ENCODE results near the gene CACNA1A. TPM values are rescaled to one million over a fixed set of nuclear protein-coding genes. Genes with fewer than 3 reads are reported as not detected.
A peak's percentile ranks its signal among the peaks of the same experiment; 100 is the strongest.

Gene CACNA1A
- total and polyA plus RNA-seq, 2 of the 13 experiments (the other 11 are each of a cell fraction or from before 2014, with no cell fraction given) = not detected

DNA sequence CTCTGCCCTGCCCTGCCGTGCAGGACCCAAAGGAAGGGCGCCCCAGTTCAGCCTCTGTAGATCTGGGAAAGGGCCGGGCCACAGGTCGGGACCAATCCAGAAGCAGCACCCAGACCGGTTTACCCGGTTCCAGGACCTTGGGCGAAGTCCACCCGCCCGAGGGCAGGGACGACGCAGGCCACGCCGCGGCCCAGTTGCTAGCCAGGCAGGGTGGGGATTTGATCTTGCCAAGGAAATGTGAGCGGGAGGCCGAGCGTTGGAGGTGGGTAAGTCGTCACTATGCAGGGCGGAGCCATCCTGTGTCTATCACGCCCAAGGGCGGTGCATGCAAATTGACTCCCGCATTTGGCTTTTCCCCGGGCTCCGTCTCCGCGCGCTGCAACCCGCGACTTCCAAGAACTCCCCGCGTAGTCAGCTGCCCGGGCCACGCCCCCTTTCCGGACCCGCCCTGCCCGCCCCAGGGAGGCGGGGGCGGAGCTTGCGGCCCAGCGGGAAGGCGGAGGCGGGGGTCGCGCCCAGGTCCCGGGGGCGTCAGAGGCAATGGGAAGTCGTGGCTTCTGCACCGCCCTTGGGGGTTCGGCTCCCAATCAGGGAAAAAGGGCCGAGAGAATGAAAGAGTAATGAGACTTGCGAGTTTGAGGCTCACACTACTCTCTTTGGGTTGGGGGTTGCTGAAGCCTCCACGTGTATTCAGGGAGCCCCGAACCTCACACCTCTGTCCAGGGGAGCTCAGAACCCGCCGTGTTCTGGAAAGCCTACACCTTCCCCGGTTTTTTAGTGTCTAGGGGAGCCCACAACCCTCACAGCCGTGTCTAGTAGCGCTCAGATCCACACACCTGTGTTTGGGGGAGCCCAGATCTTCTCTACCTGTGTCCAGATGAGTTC is 343.3 kb downstream of the CACNA1A start (continued):
- TF ChIP-seq, protein P1, sequence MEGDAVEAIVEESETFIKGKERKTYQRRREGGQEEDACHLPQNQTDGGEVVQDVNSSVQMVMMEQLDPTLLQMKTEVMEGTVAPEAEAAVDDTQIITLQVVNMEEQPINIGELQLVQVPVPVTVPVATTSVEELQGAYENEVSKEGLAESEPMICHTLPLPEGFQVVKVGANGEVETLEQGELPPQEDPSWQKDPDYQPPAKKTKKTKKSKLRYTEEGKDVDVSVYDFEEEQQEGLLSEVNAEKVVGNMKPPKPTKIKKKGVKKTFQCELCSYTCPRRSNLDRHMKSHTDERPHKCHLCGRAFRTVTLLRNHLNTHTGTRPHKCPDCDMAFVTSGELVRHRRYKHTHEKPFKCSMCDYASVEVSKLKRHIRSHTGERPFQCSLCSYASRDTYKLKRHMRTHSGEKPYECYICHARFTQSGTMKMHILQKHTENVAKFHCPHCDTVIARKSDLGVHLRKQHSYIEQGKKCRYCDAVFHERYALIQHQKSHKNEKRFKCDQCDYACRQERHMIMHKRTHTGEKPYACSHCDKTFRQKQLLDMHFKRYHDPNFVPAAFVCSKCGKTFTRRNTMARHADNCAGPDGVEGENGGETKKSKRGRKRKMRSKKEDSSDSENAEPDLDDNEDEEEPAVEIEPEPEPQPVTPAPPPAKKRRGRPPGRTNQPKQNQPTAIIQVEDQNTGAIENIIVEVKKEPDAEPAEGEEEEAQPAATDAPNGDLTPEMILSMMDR (CRISPR knock-in tag; IDR thresholded peaks at IDR 0.05) = 0 out of 2 replicates have a peak, but pooled peaks have one; percentile 26
- TF ChIP-seq CBX1 (IDR thresholded peaks at IDR 0.05; ENCODE audit: low read depth) (peak; percentile 46), ZFP41 (CRISPR knock-in tag; IDR thresholded peaks at IDR 0.05; ENCODE audit: borderline replicate concordance) (no peak), TAF1 (CRISPR knock-in tag; IDR thresholded peaks at IDR 0.05) (peak; percentile 79), MAFK (conservative IDR thresholded peaks at IDR 0.05 in 1 of 2, IDR thresholded peaks at IDR 0.05 in 1 of 2; ENCODE audit: low read length in 2 of 2) (no peak), HNRNPK (IDR thresholded peaks at IDR 0.05; ENCODE audit: low read depth, low read length, poor library complexity, severe bottlenecking) (no peak), ZNF678 (CRISPR knock-in tag; IDR thresholded peaks at IDR 0.05) (peak; percentile 49; the same call in 1 of the 2 replicates), PHF5A (CRISPR knock-in tag; IDR thresholded peaks at IDR 0.05; ENCODE audit: low read depth, unreplicated experiment) (peak; percentile 71), ZSCAN29 (CRISPR knock-in tag; conservative IDR thresholded peaks at IDR 0.05) (no peak), ZNF629 (CRISPR knock-in tag; conservative IDR thresholded peaks at IDR 0.05) (peak; percentile 49; the same call in 1 of the 2 replicates), RBM22 (optimal IDR thresholded peaks at IDR 0.05; ENCODE audit: low read length) (no peak), ZNF33A (CRISPR knock-in tag; IDR thresholded peaks at IDR 0.05; ENCODE audit: borderline replicate concordance) (no peak), GLI4 (CRISPR knock-in tag; IDR thresholded peaks at IDR 0.05; ENCODE audit: borderline replicate concordance) (no peak; the same call in 1 of the 2 replicates), SRSF9 (IDR thresholded peaks at IDR 0.05; ENCODE audit: borderline replicate concordance, insufficient read depth, low read depth, low read length, poor library complexity, severe bottlenecking) (no peak), NPAS2 (CRISPR knock-in tag; IDR thresholded peaks at IDR 0.05; ENCODE audit: borderline replicate concordance) (no peak)
- TF ChIP-seq, protein P2, sequence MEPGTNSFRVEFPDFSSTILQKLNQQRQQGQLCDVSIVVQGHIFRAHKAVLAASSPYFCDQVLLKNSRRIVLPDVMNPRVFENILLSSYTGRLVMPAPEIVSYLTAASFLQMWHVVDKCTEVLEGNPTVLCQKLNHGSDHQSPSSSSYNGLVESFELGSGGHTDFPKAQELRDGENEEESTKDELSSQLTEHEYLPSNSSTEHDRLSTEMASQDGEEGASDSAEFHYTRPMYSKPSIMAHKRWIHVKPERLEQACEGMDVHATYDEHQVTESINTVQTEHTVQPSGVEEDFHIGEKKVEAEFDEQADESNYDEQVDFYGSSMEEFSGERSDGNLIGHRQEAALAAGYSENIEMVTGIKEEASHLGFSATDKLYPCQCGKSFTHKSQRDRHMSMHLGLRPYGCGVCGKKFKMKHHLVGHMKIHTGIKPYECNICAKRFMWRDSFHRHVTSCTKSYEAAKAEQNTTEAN (CRISPR knock-in tag; conservative IDR thresholded peaks at IDR 0.05) = no peak
- TF ChIP-seq, protein P3, sequence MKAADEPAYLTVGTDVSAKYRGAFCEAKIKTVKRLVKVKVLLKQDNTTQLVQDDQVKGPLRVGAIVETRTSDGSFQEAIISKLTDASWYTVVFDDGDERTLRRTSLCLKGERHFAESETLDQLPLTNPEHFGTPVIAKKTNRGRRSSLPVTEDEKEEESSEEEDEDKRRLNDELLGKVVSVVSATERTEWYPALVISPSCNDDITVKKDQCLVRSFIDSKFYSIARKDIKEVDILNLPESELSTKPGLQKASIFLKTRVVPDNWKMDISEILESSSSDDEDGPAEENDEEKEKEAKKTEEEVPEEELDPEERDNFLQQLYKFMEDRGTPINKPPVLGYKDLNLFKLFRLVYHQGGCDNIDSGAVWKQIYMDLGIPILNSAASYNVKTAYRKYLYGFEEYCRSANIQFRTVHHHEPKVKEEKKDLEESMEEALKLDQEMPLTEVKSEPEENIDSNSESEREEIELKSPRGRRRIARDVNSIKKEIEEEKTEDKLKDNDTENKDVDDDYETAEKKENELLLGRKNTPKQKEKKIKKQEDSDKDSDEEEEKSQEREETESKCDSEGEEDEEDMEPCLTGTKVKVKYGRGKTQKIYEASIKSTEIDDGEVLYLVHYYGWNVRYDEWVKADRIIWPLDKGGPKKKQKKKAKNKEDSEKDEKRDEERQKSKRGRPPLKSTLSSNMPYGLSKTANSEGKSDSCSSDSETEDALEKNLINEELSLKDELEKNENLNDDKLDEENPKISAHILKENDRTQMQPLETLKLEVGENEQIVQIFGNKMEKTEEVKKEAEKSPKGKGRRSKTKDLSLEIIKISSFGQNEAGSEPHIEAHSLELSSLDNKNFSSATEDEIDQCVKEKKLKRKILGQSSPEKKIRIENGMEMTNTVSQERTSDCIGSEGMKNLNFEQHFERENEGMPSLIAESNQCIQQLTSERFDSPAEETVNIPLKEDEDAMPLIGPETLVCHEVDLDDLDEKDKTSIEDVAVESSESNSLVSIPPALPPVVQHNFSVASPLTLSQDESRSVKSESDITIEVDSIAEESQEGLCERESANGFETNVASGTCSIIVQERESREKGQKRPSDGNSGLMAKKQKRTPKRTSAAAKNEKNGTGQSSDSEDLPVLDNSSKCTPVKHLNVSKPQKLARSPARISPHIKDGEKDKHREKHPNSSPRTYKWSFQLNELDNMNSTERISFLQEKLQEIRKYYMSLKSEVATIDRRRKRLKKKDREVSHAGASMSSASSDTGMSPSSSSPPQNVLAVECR (CRISPR knock-in tag; IDR thresholded peaks at IDR 0.05; ENCODE audit: borderline replicate concordance) = peak; percentile 80; the same call in 1 of the 2 replicates

Data from HepG2 (cell line).